GM19467 (cell line): ENCODE data around the gene UNC93B1.

Source experiments
- ATAC-seq: cut with Tn5 transposase; IDR thresholded peaks from one replicate; pipeline ENCODE4 v1.9.1; 2021; ENCODE audit warnings: mild to moderate bottlenecking, moderate library complexity; ENCODE audit not compliant: unreplicated experiment

The UNC93B1 gene

GRCh38 chr11:68024508-68024907 is 20.6 kb upstream of the UNC93B1 start:
- no peak for ATAC-seq

GRCh38 chr11:68022531-68022930 is 18.6 kb upstream of the UNC93B1 start:
- ATAC-seq: no peak

- ATAC-seq: no peak
These were observed 17.4 kb upstream of the UNC93B1 start for GRCh38 chr11:68021167-68021787.

GRCh38 chr11:68020575-68020974 is 16.7 kb upstream of the UNC93B1 start:
- no peak for ATAC-seq

GRCh38 chr11:68019486-68019885 is 15.6 kb upstream of the UNC93B1 start:
- no peak for ATAC-seq

- no peak for ATAC-seq
These were observed 14.9 kb upstream of the UNC93B1 start for GRCh38 chr11:68018730-68019190.

- no peak for ATAC-seq
These were observed 14.3 kb upstream of the UNC93B1 start for GRCh38 chr11:68017980-68018729.

- no peak for ATAC-seq
These were observed 13.3 kb upstream of the UNC93B1 start for GRCh38 chr11:68016904-68017817.

GRCh38 chr11:68016161-68016903 is 12.4 kb upstream of the UNC93B1 start:
- no peak for ATAC-seq

- no peak for ATAC-seq
These were observed 11.6 kb upstream of the UNC93B1 start for GRCh38 chr11:68015467-68015866.

- no peak for ATAC-seq
These were observed 11.1 kb upstream of the UNC93B1 start for GRCh38 chr11:68014947-68015447.

- no peak for ATAC-seq
These were observed 10.5 kb upstream of the UNC93B1 start for GRCh38 chr11:68014157-68014946.

- ATAC-seq: no peak
These were observed 9.8 kb upstream of the UNC93B1 start for GRCh38 chr11:68013611-68014156.

GRCh38 chr11:68012843-68013610 is 9.1 kb upstream of the UNC93B1 start:
- no peak for ATAC-seq

GRCh38 chr11:68012044-68012842 is 8.3 kb upstream of the UNC93B1 start:
- ATAC-seq: no peak

- ATAC-seq: no peak
These were observed 7.4 kb upstream of the UNC93B1 start for GRCh38 chr11:68011051-68011943.
